HG03378 (cell line): ENCODE results near the gene CCL16.

ENCODE experiments used
- ATAC-seq: cut with Tn5 transposase; IDR thresholded peaks from one replicate; pipeline ENCODE4 v1.9.1; 2021; ENCODE audit warnings: mild to moderate bottlenecking, moderate library complexity; ENCODE audit not compliant: unreplicated experiment

The CCL16 gene

GRCh38 chr17:35988164-35988563 lies 6.9 kb upstream of the CCL16 start:
- no peak for ATAC-seq

DNA sequence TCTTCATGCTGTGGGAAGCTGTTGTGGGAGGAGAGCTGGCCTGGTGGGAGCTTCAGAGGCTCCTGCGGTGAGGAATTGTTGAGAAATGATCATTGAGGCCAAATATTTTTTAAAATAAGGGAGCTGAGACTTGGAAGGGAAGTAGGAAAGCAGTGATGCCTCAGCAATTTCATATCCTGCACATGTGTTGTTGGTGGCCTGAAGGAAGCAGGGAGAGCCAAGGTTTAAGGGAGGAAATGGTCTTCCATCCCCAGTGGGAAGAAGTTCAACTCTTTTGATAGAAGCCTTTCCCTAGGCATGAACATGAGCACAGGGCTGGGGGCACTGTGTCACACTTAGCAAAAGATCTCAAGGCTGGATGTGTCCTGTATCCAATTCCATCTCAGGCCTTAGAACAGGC lies 5.3 kb upstream of the CCL16 start, which contains the start of gene CCL14:
Gene CCL14, minus strand, starts transcription at position 87 of the 400 bp plus-strand sequence. Its CDS starts 80 bp downstream, at position 7.
- ATAC-seq, result no peak

GRCh38 chr17:35984140-35984539 lies 2.8 kb upstream of the CCL16 start:
- ATAC-seq, result no peak

DNA sequence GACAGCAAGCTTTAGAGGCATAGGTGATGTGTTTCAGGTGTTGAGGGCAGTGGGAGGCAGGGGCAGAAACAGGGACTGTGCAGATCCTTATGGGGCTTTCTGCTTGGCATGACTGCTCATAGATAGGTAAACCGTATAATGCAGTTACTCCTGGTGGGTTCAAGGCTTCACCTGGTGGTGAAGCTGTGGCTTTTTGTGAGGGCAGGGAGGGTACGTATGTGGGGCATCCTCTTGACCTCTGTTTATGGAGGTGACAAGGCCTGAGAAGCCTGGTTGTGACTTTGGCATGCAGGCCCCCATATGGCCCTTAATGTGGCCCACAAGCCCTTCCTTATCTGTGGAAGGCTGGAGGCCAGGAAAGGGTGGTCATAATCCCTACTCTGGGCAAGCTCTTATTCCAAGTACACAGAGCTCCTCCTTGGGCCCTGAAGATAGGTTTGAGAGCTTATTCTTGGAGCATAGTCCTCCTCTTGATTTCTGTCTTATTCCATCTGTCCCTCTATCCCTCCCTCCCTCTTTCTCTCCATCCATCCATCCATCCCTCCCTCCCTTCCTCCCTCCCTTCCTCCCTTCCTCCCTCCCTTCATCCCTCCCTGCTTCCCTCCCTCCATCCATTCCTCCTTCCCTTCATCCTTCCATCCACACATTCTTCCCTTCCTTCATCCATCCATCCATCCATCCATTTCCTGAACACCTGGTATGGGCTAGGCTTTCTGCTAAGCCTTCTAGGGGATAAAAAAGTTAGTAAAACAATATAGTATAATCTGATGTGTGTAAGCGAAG lies 1.3 kb upstream of the CCL16 start:
- ATAC-seq, result no peak

- no peak for ATAC-seq
These were observed 622 bp upstream of the CCL16 start for GRCh38 chr17:35981908-35982330.

- ATAC-seq, result no peak
These were observed 3.0 kb downstream of the CCL16 start for GRCh38 chr17:35978346-35978745.

- ATAC-seq, result no peak
These were observed 3.8 kb downstream of the CCL16 start for GRCh38 chr17:35977509-35977908.

- no peak for ATAC-seq
These were observed 7.7 kb downstream of the CCL16 start for GRCh38 chr17:35973333-35974260.

DNA sequence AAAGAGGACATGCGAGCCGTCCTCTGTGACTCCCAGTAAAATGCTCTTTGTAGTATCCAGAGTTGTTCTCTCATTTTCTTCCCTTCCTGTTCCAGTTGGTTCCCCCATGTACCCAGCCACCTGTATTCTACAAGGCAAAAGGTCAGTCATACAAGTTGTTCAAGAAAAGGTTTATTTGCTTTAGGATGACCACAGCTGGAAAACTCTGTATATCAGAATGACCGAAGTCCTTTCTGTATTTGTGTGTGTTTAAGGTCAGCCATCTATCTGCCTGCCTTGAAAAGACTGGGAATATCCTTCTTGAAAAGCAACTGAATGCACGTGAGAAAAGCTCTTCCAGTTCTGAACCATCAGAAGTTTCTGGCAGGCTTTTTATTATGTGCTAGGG lies 8.4 kb downstream of the CCL16 start:
- no peak for ATAC-seq

DNA sequence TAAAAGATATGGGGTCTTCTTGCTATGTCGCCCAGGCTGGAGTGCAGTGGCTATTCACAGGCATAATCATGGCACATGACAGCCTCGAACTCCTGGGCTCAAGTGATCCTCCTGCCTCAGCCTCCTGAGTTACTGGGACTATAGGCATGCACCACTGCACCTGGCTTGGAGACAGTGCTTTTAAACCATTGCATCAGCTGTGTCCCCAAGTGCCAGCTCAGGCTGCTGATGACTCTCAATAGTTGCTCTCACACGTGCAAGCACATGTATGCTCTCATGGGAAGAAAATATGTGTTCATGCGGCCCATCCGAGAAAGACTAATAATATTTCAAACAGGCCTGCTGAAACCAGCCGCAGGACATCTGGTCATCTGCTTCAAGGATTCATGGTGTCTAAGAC lies 8.8 kb downstream of the CCL16 start:
- ATAC-seq, result no peak

DNA sequence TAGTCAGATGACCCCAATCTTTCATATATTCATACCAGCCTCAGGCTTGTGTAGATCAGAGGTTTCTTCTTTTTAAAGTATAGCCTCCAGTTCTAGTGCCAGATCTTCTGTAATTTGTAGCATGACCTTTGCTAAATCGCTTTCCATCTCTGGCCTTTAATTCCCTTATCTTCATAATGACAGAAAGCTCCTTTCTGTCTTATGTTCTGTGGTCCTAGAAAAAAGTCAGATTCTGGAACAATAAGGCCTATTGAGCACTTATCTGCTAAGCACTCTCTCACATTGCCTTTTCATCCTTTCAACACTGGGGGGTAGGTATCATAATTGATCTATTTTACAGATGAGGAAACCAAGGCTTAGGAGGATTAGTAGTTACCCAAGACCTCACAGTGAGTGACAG lies 9.2 kb downstream of the CCL16 start:
- ATAC-seq, result no peak

DNA sequence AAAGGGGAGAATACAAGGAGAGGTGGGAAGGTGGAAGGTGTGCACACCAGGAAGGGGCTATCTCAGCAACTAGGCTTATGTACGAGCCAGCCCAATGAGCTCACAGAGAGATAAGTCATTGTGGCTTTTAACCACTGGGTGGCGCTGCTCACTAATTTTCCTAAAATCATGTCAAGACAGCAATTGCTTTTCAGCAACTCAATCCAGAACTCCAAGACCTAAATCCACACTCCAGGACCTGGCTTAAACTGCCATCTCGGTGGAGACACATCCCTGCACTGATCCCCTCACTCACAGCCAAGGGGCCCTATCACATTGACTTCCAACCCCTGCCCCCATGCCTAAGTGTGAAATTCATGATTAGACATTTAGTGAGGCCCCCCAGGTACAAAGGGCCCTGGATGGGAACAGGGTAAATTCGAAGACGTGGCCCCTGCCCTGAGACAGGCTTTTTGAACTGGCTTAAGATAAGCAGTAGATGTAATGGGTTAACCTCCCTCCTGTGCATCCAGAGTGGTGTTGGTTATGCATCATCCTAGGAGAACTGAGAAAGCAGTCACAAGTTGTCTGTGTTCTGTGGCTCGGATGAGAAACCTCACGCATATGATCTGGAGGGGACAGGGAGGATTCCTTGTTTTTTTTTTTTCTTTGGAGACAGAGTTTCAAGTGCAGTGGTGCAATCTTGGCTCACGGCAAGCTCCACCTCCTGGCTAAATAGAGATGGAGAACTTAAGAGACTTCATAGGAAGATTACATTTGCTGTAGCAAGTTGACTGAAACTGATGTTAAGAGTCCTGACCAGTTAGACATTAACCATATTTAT lies 11.5 kb downstream of the CCL16 start:
- no peak for ATAC-seq

- no peak for ATAC-seq
These were observed 12.7 kb downstream of the CCL16 start for GRCh38 chr17:35968520-35969054.

DNA sequence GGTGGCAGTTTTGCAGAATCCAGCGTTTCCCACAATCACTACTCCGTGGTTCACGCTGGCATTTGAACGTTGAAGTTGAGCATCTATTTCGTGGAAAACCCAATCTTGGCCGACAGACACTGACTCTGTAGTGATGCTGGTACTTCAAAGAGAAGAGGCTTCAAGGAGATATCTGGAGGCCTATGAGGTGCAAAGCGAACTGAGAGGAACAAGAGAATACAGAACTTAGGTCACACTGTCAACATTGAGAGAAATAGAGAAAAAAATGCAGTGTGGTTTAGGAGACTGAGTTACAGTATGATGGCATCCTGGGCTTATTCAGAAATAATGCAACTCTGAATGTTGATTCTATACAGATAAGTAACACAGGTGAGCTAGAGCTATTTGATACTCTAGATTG lies 16.0 kb downstream of the CCL16 start:
- no peak for ATAC-seq

GRCh38 chr17:35963663-35964062 lies 17.6 kb downstream of the CCL16 start:
- no peak for ATAC-seq

DNA sequence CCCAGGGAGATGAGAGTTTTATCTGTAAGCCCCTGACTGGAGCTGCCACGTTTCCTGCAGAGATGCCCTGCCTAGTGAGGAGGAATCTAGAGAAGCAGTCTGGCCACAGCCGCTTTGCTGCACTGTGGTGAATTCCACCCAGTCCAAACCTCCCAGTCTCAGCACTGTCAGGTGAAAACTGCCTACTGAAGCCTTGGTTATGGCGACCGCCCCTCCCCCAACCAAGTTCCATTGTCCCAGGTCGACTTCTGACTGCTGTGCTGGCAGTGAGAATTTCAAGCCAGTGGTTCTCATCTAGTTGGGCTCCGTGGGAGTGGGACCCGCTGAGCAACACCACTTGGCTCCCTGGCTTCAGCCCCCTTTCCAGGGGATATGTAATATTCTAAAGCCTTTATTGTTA lies 27.6 kb downstream of the CCL16 start:
- no peak for ATAC-seq

- no peak for ATAC-seq
These were observed 31.9 kb downstream of the CCL16 start for GRCh38 chr17:35949401-35949800.

GRCh38 chr17:35948092-35948491 lies 33.2 kb downstream of the CCL16 start:
- ATAC-seq, result no peak

- ATAC-seq, result no peak
These were observed 34.1 kb downstream of the CCL16 start for GRCh38 chr17:35947156-35947585.

GRCh38 chr17:35944151-35944550 lies 37.1 kb downstream of the CCL16 start:
- ATAC-seq, result no peak

- ATAC-seq, result no peak
These were observed 37.8 kb downstream of the CCL16 start, which contains the start of gene LYZL6 for GRCh38 chr17:35943537-35943936. Gene LYZL6, minus strand, starts transcription at chr17:35943713. Its CDS starts 4,357 bp downstream, at chr17:35939356.
